Activated naive CD4-positive, alpha-beta T cell treated with anti-CD3 and anti-CD28 coated beads for 36 hours (primary cell): ENCODE data around the gene PLCB2. TPM values are rescaled to one million over a fixed set of nuclear protein-coding genes. Genes with fewer than 3 reads are reported as not detected.
A peak's percentile ranks its signal among the peaks of the same experiment; 100 is the strongest.

Source experiments
- CTCF ChIA-PET: fragments of 350-600 bp; sonication (Branson Sonifier 250); formaldehyde crosslinking; loops from one replicate; lab custom pipeline; 2021; ENCODE audit warnings: antibody characterized with exemption; lab: Charles Lee
- DNase-seq: peaks from one replicate; pipeline ENCODE4 v3.0.0-alpha.2; 2020
- H3K27ac Mint-ChIP-seq: one replicate; pipeline ENCODE4 v1.8.0; 2021; ENCODE audit warnings: mild to moderate bottlenecking, mixed read lengths
- H3K27me3 Mint-ChIP-seq: one replicate; pipeline ENCODE4 v1.8.0; 2021; ENCODE audit warnings: low read depth, mixed read lengths
- H3K36me3 Mint-ChIP-seq: one replicate; pipeline ENCODE4 v1.8.0; 2021; ENCODE audit warnings: low read depth, mixed read lengths
- H3K4me1 Mint-ChIP-seq: one replicate; pipeline ENCODE4 v1.8.0; 2021; ENCODE audit warnings: low read depth, mixed read lengths
- H3K4me3 Mint-ChIP-seq: one replicate; pipeline ENCODE4 v1.8.0; 2021; ENCODE audit warnings: mild to moderate bottlenecking, moderate library complexity, mixed read lengths
- H3K9me3 Mint-ChIP-seq: one replicate; pipeline ENCODE4 v1.8.0; 2021; ENCODE audit warnings: mixed read lengths
- intact Hi-C: fragments of 100-400 bp; cut with micrococcal nuclease; formaldehyde crosslinking; loops from one replicate; pipeline ENCODE4 v1.15.1; 2023
- total RNA-seq, 2 experiments: library from RNA; stranded (reverse); gene quantifications; one replicate each; pipeline ENCODE4 v1.2.3, GENCODE V29; 2021

PLCB2 gene
- total RNA-seq, 2 experiments from 2014 or later: 55.0 to 56.7 TPM

- Mint-ChIP-seq H3K9me3 (no peaks in the 10 kb centered on the region), H3K36me3 (peaks cover 2% of the 10 kb centered on the region), H3K27me3 (peaks cover 2% of the 10 kb centered on the region), H3K4me1 (peaks cover 1% of the 10 kb centered on the region), H3K4me3 (no peak overlapping the region), H3K27ac (no peak overlapping the region)
- no peak for DNase-seq
- intact Hi-C loops: no loop called here
- CTCF ChIA-PET: interaction anchor here (0.6 to 4.8 kb wide), 7 partner anchors 8 to 80 kb away, joined by 3 to 40 read pairs (median 4); partner anchors contain the start of gene PLCB2
These were observed 20.2 kb downstream of the PLCB2 start for GRCh38 chr15:40287505-40287904.

- Mint-ChIP-seq H3K4me3 (no peak overlapping the region), H3K9me3 (no peaks in the 10 kb centered on the region), H3K36me3 (peaks cover 2% of the 10 kb centered on the region), H3K27ac (no peak overlapping the region), H3K27me3 (peaks cover 2% of the 10 kb centered on the region), H3K4me1 (peaks cover 1% of the 10 kb centered on the region)
- intact Hi-C loops: no loop called here
- CTCF ChIA-PET: interaction anchor here (0.8 to 1.9 kb wide), 4 partner anchors 9 to 54 kb away, joined by 3 to 4 read pairs (median 4); no protein-coding TSS in a partner anchor
- DNase-seq: no peak
These were observed 20.9 kb downstream of the PLCB2 start for GRCh38 chr15:40286794-40287193.

- intact Hi-C loops: no loop called here
- Mint-ChIP-seq H3K4me3 (no peak overlapping the region), H3K36me3 (peaks cover 2% of the 10 kb centered on the region), H3K4me1 (peaks cover 2% of the 10 kb centered on the region), H3K9me3 (no peaks in the 10 kb centered on the region), H3K27ac (peak overlapping the region; percentile 31), H3K27me3 (peaks cover 4% of the 10 kb centered on the region)
- DNase-seq: no peak
- CTCF ChIA-PET: interaction anchor here (0.7 to 1.8 kb wide), 7 partner anchors 11 to 369 kb away, joined by 3 to 13 read pairs (median 5); no protein-coding TSS in a partner anchor
These were observed 21.6 kb downstream of the PLCB2 start for GRCh38 chr15:40286061-40286532.

- H3K27me3 Mint-ChIP-seq: peaks cover 8% of the 10 kb centered on the region
- intact Hi-C loops: no loop called here
- no peak for DNase-seq
- CTCF ChIA-PET: interaction anchor here (0.6 to 1.8 kb wide), 11 partner anchors 9 to 369 kb away, joined by 3 to 13 read pairs (median 4); partner anchors contain the start of gene PLCB2
- H3K36me3 Mint-ChIP-seq: peaks cover 1% of the 10 kb centered on the region
- no peak overlapping the region for H3K27ac Mint-ChIP-seq
- no peak overlapping the region for H3K4me3 Mint-ChIP-seq
- no peaks in the 10 kb centered on the region for H3K9me3 Mint-ChIP-seq
- H3K4me1 Mint-ChIP-seq: peaks cover 4% of the 10 kb centered on the region
These were observed 22.2 kb downstream of the PLCB2 start for GRCh38 chr15:40285554-40286011.

GRCh38 chr15:40285151-40285550 is 22.6 kb downstream of the PLCB2 start:
- no peak for DNase-seq
- intact Hi-C loops: no loop called here
- Mint-ChIP-seq H3K4me1 (peaks cover 4% of the 10 kb centered on the region), H3K9me3 (no peaks in the 10 kb centered on the region), H3K4me3 (no peak overlapping the region), H3K27ac (no peak overlapping the region), H3K27me3 (peaks cover 12% of the 10 kb centered on the region), H3K36me3 (no peaks in the 10 kb centered on the region)
- CTCF ChIA-PET: interaction anchor here (0.5 to 1.8 kb wide), 12 partner anchors 8 to 398 kb away, joined by 3 to 13 read pairs (median 4); partner anchors contain the start of gene PLCB2

- Mint-ChIP-seq H3K27me3 (peaks cover 18% of the 10 kb centered on the region), H3K4me3 (peak overlapping the region; percentile 21), H3K36me3 (no peaks in the 10 kb centered on the region), H3K4me1 (peaks cover 5% of the 10 kb centered on the region), H3K9me3 (no peaks in the 10 kb centered on the region), H3K27ac (no peak overlapping the region)
- DNase-seq: no peak
- CTCF ChIA-PET: interaction anchor here (0.6 to 2.8 kb wide), 7 partner anchors 9 to 54 kb away, joined by 3 to 17 read pairs (median 3); partner anchors contain the start of genes PAK6 and PLCB2
- intact Hi-C loops: loop anchor here (5.0 kb wide), 1 partner anchor 39 kb away; the partner anchor contains the start of gene INAFM2
These were observed 24.0 kb downstream of the PLCB2 start for GRCh38 chr15:40283615-40284300.

- Mint-ChIP-seq H3K9me3 (no peaks in the 10 kb centered on the region), H3K4me3 (peak within 1 kb of the TSS; percentile 62), H3K36me3 (no peaks in the 10 kb centered on the region), H3K27me3 (peaks cover 23% of the 10 kb centered on the region), H3K4me1 (peaks cover 5% of the 10 kb centered on the region), H3K27ac (no peak within 1 kb of the TSS)
- intact Hi-C loops: loop anchor here (5.0 kb wide), 1 partner anchor 39 kb away; the partner anchor contains the start of gene INAFM2
- peak; percentile 22 for DNase-seq
- CTCF ChIA-PET: interaction anchor here (1.0 to 2.8 kb wide), 6 partner anchors 8 to 54 kb away, joined by 3 to 17 read pairs (median 4); partner anchors contain the start of gene PLCB2
These were observed 24.7 kb downstream of the PLCB2 start, which contains the start of gene ANKRD63 for GRCh38 chr15:40282869-40283614. Gene ANKRD63 (minus strand): TSS chr15:40283064. CDS start chr15:40282586, 478 bp downstream.

- Mint-ChIP-seq H3K4me1 (peaks cover 5% of the 10 kb centered on the region), H3K9me3 (no peaks in the 10 kb centered on the region), H3K27me3 (peaks cover 28% of the 10 kb centered on the region), H3K36me3 (no peaks in the 10 kb centered on the region), H3K27ac (no peak overlapping the region), H3K4me3 (peak overlapping the region; percentile 62)
- peak; percentile 38 for DNase-seq
- CTCF ChIA-PET: interaction anchor here (1.0 to 2.8 kb wide), 5 partner anchors 7 to 55 kb away, joined by 3 to 17 read pairs (median 4); partner anchors contain the start of gene PLCB2
- intact Hi-C loops: loop anchor here (5.0 kb wide), 1 partner anchor 40 kb away; the partner anchor contains the start of gene INAFM2
These were observed 25.4 kb downstream of the PLCB2 start for GRCh38 chr15:40282147-40282868.

GRCh38 chr15:40281801-40282146 is 26.0 kb downstream of the PLCB2 start:
- intact Hi-C loops: loop anchor here (5.0 kb wide), 1 partner anchor 41 kb away; the partner anchor contains the start of gene INAFM2
- Mint-ChIP-seq H3K27ac (no peak overlapping the region), H3K27me3 (peaks cover 31% of the 10 kb centered on the region), H3K9me3 (no peaks in the 10 kb centered on the region), H3K4me1 (peaks cover 5% of the 10 kb centered on the region), H3K4me3 (no peak overlapping the region), H3K36me3 (no peaks in the 10 kb centered on the region)
- CTCF ChIA-PET: interaction anchor here (2.8 kb wide), 1 partner anchor 28 kb away, joined by 11 read pairs; no protein-coding TSS in a partner anchor
- no peak for DNase-seq

GRCh38 chr15:40281057-40281800 is 26.5 kb downstream of the PLCB2 start:
- Mint-ChIP-seq H3K27ac (no peak overlapping the region), H3K4me1 (peaks cover 5% of the 10 kb centered on the region), H3K9me3 (no peaks in the 10 kb centered on the region), H3K4me3 (no peak overlapping the region), H3K27me3 (peaks cover 33% of the 10 kb centered on the region), H3K36me3 (no peaks in the 10 kb centered on the region)
- CTCF ChIA-PET: interaction anchor here (0.5 to 12.6 kb wide), 11 partner anchors 9 to 250 kb away, joined by 4 to 365 read pairs (median 6); partner anchors contain the start of genes CCDC9B, INAFM2 and PLCB2
- no peak for DNase-seq
- intact Hi-C loops: loop anchor here (5.0 kb wide), 1 partner anchor 41 kb away; the partner anchor contains the start of gene INAFM2
